Left colon (tissue), 2 donors: ENCODE results near the gene ETF1. TPM values are rescaled to one million over a fixed set of nuclear protein-coding genes. Genes with fewer than 3 reads are reported as not detected.
"Not testable (repeated sequence)": the region's sequence is repeated elsewhere in the genome, so short reads cannot be mapped to it uniquely, and the experiment has no call there.

ENCODE experiments used
- ATAC-seq: fragments of 200-7000 bp; cut with Tn5 transposase; one replicate; pipeline ENCODE4 v1.9.1; 2020; ENCODE audit warnings: mild to moderate bottlenecking, moderate library complexity
- DNase-seq, 2 donors: peaks; one replicate each; pipeline ENCODE4 v3.0.0-alpha.2; 2020
- intact Hi-C, 2 donors: fragments of 100-400 bp; cut with DNase I in 1 of 2; cut with micrococcal nuclease in 1 of 2; formaldehyde crosslinking; loops; one replicate each; pipeline versions ENCODE4 v1.11.2 to v1.14.0; 2022; cut with DNase I, micrococcal nuclease
- total RNA-seq, 2 donors: library from RNA; stranded (reverse); fragmentation: NEBNext Ultra II Directional; extraction: Animal tissue kit (Norgen Biotek cat#: 25700); gene quantifications; one replicate each; pipeline ENCODE4 v1.2.1, GENCODE V29; 2021
- donor health status: DM: no; HTN: no; CAD: no.
- donor health status: DM: yes; HTN: yes; CAD: no.

The ETF1 gene
- total RNA-seq, 2 donors from 2014 or later: 73.5 to 83.3 TPM

- intact Hi-C loops: no loop called here
- DNase-seq (no peak), ATAC-seq (peak; percentile 66)
Measured at GRCh38 chr5:138536665-138537315, 6.2 kb downstream of the ETF1 start.

- intact Hi-C loops: no loop called here
- ATAC-seq: no peak
- DNase-seq: no peak
Measured at GRCh38 chr5:138536215-138536614, 6.8 kb downstream of the ETF1 start.

- DNase-seq: no peak
Measured at GRCh38 chr5:138533973-138534941, 8.8 kb downstream of the ETF1 start.

GRCh38 chr5:138529812-138530211 is 13.2 kb downstream of the ETF1 start:
- no peak for ATAC-seq
- DNase-seq: no peak
- intact Hi-C loops: no loop called here

More at GRCh38 chr5:138533973-138534941, 8.8 kb downstream of the ETF1 start:
- no peak for ATAC-seq
- intact Hi-C loops: no loop called here

- DNase-seq: no peak
- intact Hi-C loops: no loop called here
- no peak for ATAC-seq
Measured at GRCh38 chr5:138528744-138529469, 14.1 kb downstream of the ETF1 start.

GRCh38 chr5:138528208-138528607 is 14.8 kb downstream of the ETF1 start:
- intact Hi-C loops: no loop called here
- DNase-seq (no peak), ATAC-seq (no peak)

- ATAC-seq (no peak), DNase-seq (no peak)
- intact Hi-C loops: no loop called here
Measured at GRCh38 chr5:138527170-138527569, 15.9 kb downstream of the ETF1 start.

- intact Hi-C loops: no loop called here
- ATAC-seq (no peak), DNase-seq (no peak)
Measured at GRCh38 chr5:138523406-138523805, 19.6 kb downstream of the ETF1 start.

- intact Hi-C loops: no loop called here
Measured at GRCh38 chr5:138520971-138521370, 22.1 kb downstream of the ETF1 start.

GRCh38 chr5:138517437-138517836 is 25.6 kb downstream of the ETF1 start:
- ATAC-seq (peak; percentile 26), DNase-seq (no peak)
- intact Hi-C loops: no loop called here

More at GRCh38 chr5:138520971-138521370, 22.1 kb downstream of the ETF1 start:
- ATAC-seq: no peak
- no peak for DNase-seq

GRCh38 chr5:138515556-138516245 is 27.3 kb downstream of the ETF1 start:
- intact Hi-C loops: no loop called here
- ATAC-seq (no peak), DNase-seq (no peak)

GRCh38 chr5:138514021-138514420 is 29.0 kb downstream of the ETF1 start:
- ATAC-seq (no peak), DNase-seq (no peak)
- intact Hi-C loops: no loop called here

GRCh38 chr5:138508958-138509357 is 34.1 kb downstream of the ETF1 start:
- intact Hi-C loops: loop anchor here in 1 of 2 donors (10.0 kb wide), 1 partner anchor 64 kb away; no protein-coding TSS in a partner anchor
- no peak for DNase-seq
- ATAC-seq: no peak

- intact Hi-C loops: loop anchor here in 1 of 2 donors (10.0 kb wide), 1 partner anchor 63 kb away; no protein-coding TSS in a partner anchor
- not testable (repeated sequence) for ATAC-seq, DNase-seq
Measured at GRCh38 chr5:138507485-138507884, 35.6 kb downstream of the ETF1 start.

- ATAC-seq (no peak), DNase-seq (no peak)
- intact Hi-C loops: loop anchor here in 1 of 2 donors (10.0 kb wide), 1 partner anchor 62 kb away; no protein-coding TSS in a partner anchor
Measured at GRCh38 chr5:138506370-138507306, 36.4 kb downstream of the ETF1 start.

GRCh38 chr5:138504799-138505198 is 38.2 kb downstream of the ETF1 start:
- intact Hi-C loops: loop anchor here (5.0 to 10.0 kb wide), 2 partner anchors 52 to 60 kb away; no protein-coding TSS in a partner anchor
- ATAC-seq: peak; percentile 15
- DNase-seq: peak in 1 of 2 donors; percentile 27
